Activated CD8-positive, alpha-beta memory T cell treated with anti-CD3 and anti-CD28 coated beads, Interleukin-2, amount 50 U/mL, for 1 hour (primary cell): Measurements from ENCODE around the gene DNAH12.
"Not testable (repeated sequence)": the region's sequence is repeated elsewhere in the genome, so short reads cannot be mapped to it uniquely, and the experiment has no call there.

Source experiments
- DNase-seq: peaks from one replicate; pipeline ENCODE4 v3.0.0-alpha.2; 2020; ENCODE audit errors: extremely low read depth

DNAH12 gene

DNA sequence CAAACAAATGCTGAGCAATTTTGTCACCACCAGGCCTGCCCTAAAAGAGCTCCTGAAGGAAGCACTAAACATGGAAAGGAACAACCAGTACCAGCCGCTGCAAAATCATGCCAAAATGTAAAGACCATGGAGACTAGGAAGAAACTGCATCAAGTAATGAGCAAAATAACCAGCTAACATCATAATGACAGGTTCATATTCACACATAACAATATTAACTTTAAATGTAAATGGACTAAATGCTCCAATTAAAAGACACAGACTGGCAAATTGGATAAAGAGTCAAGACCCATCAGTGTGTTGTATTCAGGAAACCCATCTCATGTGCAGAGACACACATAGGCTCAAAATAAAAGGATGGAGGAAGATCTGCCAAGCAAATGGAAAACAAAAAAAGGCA, 217.6 kb downstream of the DNAH12 start:
- not testable (repeated sequence) for DNase-seq

DNA sequence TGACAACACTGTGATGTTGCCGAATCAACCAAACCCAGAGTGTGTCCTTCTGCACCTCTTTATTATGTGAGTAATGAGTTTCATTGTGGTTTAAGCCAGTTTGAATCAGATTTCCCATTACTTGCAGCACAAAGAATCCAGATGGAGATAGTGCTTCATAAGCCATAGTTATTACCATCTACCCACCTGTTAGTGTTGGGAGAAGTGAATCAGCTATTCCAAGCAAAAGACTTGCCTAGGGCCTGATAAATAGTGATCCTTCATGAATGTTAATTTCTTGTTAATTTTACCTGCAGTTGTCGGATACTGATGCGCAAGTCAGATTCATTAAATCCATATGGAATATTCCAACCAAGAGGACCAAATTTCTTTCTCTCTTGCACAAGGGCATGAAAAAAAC, 229.9 kb downstream of the DNAH12 start:
- DNase-seq = no peak

- DNase-seq = no peak
Measured at GRCh38 chr3:57309769-57310360, 234.3 kb downstream of the DNAH12 start.

GRCh38 chr3:57303520-57303919, 240.6 kb downstream of the DNAH12 start:
- not testable (repeated sequence) for DNase-seq

- DNase-seq = no peak
Measured at GRCh38 chr3:57298041-57298440, 246.1 kb downstream of the DNAH12 start.

- no peak for DNase-seq
Measured at GRCh38 chr3:57292897-57293526, 251.1 kb downstream of the DNAH12 start.

DNA sequence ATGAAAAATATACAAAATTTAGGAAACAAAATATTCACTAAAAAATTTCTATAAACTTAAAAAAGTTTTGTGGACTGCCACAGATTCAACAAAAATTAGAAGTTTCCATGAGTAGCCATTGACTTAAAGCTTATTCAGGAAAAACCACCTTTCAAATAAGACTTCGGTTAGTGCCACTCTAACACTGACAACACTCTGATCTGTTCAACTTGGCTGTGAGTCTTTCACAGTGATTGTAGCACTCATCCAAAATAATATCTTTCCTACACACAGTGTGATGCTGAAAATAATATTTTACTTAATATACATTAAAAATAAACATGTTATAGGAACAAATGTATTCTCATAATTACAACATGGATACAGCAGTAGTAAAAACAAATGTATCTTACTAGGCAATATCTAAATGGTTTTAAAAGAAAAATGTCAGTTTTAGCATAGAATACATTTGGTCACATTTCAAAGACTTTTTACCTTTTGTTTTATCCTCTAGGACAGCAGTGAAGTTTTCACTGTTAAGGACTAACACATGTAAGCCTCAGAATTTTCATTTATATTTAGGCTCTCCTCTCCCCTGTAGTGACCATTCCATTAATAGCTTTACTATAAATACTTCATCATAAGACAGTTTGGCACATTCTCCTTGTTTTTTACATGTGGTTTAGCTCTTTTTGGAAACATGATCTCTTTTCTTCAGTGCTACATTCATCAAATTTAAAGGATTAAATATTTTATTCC, 251.8 kb downstream of the DNAH12 start, which contains the start of gene ASB14:
Gene ASB14, minus strand, starts transcription at position 527 of the 738 bp plus-strand sequence. CDS start 652 bp downstream, outside the sequence.
- DNase-seq = no peak

DNA sequence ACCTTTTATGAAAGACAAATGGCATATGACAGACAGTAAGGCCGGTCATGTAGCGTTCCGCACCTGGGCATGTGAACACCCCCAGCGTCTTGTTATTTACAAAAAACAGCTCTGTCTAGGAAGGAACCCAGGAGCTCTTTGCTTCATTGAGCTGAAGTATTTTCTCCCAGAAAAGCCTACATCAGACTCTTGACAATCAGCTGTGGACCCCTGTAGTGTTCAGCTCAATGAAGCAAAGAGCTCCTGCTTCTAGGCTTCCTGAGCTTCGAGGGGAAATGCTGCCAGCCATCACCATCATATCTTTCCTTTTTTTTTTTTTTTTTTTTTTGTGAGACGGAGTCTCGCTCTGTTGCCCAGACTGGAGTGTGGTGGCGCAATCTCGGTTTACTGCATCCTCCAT, 255.7 kb downstream of the DNAH12 start:
- DNase-seq = no peak

- DNase-seq = no peak
Measured at GRCh38 chr3:57287205-57287604, 256.9 kb downstream of the DNAH12 start.

DNA sequence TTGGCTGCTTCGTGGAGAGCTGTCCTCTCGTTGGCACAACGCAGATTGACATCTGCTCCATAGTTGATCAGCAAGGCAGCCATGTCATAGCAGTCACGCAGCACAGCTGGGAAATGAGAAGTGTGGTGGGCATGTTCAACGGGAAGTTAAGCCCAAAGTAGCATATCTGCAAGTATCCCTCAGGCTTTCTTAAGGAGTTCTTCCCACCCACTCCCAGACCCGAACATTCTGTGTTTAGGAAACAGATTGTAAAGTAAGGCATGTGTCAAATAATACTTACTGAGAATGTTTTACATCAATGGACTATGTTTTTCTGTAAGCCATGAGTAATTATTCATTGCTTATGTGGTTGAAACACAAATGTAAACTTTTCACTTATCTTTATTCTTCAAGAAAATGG, 260.8 kb downstream of the DNAH12 start:
- no peak for DNase-seq

GRCh38 chr3:57281715-57282114, 262.4 kb downstream of the DNAH12 start:
- no peak for DNase-seq

DNA sequence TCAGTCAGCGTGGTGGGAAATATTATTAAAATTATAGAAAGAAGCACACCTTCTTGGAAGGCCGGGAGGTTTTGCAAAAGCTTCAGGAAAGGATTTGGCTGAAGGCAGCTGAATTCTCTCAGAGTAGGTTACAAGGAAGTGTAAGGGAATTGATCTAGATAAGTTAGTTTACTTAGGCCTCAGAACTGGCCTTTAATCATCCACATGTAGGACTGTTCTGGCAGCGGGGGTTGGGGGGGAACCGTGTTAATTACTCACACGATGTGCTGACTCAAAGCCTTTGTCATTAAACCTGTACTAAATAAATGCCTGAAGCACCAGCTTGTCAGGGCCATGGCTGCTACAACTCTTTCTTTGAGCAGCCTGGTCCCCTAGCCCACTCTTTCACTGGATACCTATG, 264.5 kb downstream of the DNAH12 start:
- DNase-seq = no peak

DNA sequence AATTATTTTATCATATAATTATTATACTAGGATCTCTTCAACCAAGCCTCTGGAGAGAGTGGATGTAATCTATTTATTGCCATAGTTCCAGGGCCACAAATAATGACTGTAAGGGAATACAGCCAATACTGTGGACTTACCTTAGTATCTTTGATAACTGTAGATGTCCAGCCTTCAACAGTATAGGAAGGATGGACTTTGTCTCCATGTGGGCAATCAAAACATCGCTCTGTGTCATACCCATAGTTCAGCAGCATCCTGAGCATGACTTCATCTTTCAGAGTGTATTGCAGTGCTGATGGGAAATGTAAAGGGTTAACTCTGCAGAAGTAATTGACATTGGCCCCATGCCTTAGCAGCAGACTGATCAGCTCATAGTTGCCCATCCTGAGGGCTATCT, 265.9 kb downstream of the DNAH12 start:
- DNase-seq = no peak

DNA sequence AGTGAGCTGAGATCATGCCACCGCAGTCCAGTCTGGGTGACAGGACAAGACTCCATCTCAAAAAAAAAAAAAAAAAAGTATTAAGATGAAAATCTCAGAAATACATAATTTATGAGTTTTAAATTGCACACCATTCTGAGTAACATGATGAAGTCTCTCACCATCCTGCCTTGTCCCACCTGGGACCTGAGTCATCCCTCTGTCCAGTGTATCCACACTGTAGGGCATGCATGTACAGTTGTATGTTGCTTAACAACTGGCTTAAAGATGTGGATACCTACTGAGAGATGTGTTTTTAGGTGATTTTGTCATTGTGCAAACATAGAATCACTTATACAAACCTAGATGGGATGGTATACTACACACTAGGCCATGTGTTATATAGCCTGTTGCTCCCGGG, 268.8 kb downstream of the DNAH12 start:
- DNase-seq = no peak

- DNase-seq = no peak
Measured at GRCh38 chr3:57274845-57275244, 269.3 kb downstream of the DNAH12 start.

DNA sequence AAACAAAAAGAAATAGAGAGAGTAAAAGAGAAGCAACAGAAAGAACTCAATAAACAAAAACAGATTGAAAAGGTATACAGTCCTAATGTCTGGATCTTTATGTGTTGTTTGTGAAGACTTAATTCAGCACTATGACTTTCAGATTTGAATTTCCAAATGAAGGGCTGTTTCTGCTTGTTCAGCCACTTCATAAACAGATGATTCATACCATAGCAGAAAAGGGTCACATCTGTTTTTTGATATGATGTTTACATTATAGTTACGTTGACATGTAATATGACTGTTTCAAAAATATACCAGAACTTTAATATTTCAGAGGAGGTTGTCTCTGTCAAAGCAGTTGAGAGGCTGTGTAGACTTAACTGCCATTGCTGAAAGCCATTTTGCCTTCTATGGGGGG, 275.7 kb downstream of the DNAH12 start:
- no peak for DNase-seq

DNA sequence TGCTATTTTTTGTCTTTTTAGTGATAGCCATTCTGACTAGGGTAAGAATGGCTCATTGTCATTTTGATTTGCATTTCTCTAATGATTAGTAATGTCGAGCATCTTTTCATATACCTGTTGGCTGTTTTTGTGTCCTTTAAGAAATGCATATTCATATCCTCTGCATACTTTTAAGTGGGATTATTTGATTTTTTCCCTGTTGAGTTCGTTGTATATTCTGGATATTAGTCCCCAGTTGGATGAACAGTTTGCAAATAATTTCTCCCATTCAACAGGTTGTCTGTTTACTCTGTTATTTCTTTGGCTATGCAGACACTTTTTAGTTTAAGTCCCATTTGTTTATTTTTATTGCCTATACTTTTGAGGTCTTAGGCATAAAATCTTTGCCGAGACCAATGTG, 282.2 kb downstream of the DNAH12 start:
- no peak for DNase-seq

DNA sequence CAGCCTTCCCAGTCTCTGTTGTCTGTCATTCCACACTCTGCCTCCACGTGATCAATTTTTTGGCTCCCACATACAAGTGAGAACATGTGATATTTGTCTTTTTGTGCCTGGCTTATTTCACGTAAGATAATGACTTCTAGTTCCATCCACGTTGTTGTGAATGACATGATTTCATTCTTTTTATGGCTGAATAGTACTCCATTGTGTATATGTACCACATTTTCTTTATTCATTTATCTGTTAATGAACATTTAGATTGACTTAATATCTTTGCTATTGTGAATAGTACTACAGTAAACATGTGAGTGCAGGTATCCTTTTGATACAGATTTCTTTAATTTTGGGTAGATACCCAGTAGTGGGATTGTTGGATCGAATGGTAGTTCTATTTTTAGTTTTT, 283.0 kb downstream of the DNAH12 start:
- no peak for DNase-seq

DNA sequence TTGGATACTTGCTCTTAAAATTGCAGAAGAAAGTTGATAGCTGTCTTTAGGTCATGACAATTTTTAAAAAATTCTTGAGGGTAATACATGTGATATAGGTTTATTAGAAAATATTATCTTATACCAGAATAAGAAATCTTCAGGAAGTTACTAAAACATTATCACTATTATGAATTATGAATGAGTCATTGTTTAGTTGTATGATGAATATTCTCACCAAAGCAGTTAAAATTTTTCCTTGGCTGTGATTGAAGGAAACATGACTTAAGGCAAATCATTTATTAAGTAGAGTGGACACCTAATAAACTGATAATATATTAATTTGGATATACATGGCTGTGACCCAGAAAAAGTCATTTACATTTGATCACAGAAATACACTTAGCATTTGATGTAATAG, 286.5 kb downstream of the DNAH12 start:
- DNase-seq = no peak

DNA sequence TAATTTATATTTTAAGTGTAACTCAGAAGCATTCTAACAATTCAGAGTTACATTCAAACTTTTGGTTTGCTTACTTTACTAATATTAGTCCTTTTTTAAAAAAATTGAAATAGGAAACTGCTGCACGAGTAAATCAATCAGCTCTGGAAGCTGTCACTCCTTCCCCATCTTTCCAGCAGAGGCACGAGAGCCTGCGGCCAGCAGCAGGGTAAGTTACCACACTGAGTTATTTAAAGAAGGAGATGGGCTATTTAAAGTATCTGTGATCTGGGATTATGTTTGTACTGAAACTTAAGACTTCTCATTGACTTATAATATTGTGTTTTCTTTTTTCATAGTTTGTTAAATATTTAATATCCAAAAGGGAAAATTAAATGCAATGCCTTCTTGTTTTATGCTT, 287.3 kb downstream of the DNAH12 start:
- no peak for DNase-seq

DNA sequence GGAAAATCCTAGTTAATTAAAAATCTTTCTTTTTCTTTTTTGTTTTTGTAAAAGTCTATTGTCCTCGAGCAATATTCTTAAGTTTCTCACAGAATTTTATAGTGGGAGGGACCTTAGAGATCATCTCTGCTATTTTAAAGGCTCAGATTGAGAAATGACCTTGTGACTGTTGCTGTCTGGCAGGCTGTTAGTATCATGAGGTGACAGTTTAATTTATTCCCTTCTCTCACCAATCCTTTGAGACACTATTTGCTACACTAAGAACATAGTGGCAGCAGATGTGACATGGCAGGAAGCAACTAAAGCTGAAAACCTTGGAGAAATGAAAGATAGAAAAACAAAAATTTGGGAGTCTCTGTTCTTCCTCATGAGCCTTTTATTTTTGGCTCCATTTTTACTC, 291.7 kb downstream of the DNAH12 start:
- DNase-seq = no peak

DNA sequence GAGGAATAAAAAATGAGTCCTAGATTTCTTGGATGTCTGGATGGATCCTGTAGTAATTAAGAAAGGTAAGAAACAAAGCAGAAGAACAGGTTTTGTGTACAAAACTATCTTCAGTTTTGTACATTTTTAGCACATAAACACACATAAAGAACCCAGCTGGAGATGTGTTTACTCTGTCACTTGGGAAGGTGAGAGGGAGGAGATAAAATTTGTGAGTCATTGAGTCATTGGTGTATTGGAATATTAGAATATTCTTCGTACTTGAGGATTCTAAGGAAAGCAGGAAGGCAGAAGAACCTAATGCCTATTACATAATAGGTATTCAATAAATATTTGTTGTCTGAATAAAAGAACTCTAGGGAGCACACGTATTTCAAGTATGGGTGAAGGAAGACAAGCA, 299.2 kb downstream of the DNAH12 start:
- DNase-seq = no peak
